B cell (primary cell): Measurements from ENCODE around the gene COMMD4. TPM values are rescaled to one million over a fixed set of nuclear protein-coding genes. Genes with fewer than 3 reads are reported as not detected.
"Not testable (repeated sequence)": the region's sequence is repeated elsewhere in the genome, so short reads cannot be mapped to it uniquely, and the experiment has no call there.

Source experiments
- ATAC-seq: fragments of 200-7000 bp; cut with Tn5 transposase; one replicate; pipeline ENCODE4 v1.10.0; 2021; ENCODE audit warnings: low read depth, mild to moderate bottlenecking, moderate number of reproducible peaks, moderate library complexity
- CTCF ChIA-PET: fragments of 350-600 bp; sonication (Branson Sonifier 250); formaldehyde crosslinking; loops from one replicate; lab custom pipeline; 2021; ENCODE audit warnings: antibody characterized with exemption, inconsistent platforms; lab: Charles Lee
- POLR2A ChIA-PET: fragments of 350-600 bp; sonication (Branson Sonifier 250); formaldehyde crosslinking; loops from one replicate; lab custom pipeline; 2021; ENCODE audit warnings: antibody characterized with exemption; lab: Charles Lee
- DNase-seq: peaks from one replicate; pipeline ENCODE4 v3.0.0; 2013
- H2AFZ ChIP-seq: 2 replicates; pipeline ENCODE4 v1.6.1; 2012; ENCODE audit warnings: mild to moderate bottlenecking, low read depth, low read length; ENCODE audit not compliant: insufficient read depth, poor library complexity, severe bottlenecking
- H3K27ac ChIP-seq, 2 donors: 1 replicate in 1 of 2; 2 replicates in 1 of 2; pipeline ENCODE4 v1.5.1; 2012 to 2013; ENCODE audit warnings: low read length in 2 of 2, mild to moderate bottlenecking in 2 of 2, moderate library complexity in 1 of 2
- H3K27me3 ChIP-seq, 4 experiments: fragments of 200-600 bp in 1 of 4; sonication (generic) in 1 of 4; replicated peaks in 1 of 4; 1 replicate in 2 of 4; 2 replicates in 2 of 4; pipeline versions ENCODE4 v1.6.1 to v1.7.0; 2013 to 2016; ENCODE audit warnings: low read length in 3 of 4, mild to moderate bottlenecking in 2 of 4, mixed read lengths in 1 of 4, moderate library complexity in 1 of 4; ENCODE audit not compliant: insufficient read depth in 4 of 4, control insufficient read depth in 3 of 4; ENCODE audit errors: control extremely low read depth in 1 of 4
- H3K36me3 ChIP-seq, 2 experiments: replicated peaks in 1 of 2; 1 replicate in 1 of 2; 2 replicates in 1 of 2; pipeline versions ENCODE4 v1.6.1 to v1.7.1; 2013; ENCODE audit warnings: low read length in 1 of 2; ENCODE audit not compliant: insufficient read depth in 2 of 2, control insufficient read depth in 1 of 2; ENCODE audit errors: control extremely low read depth in 1 of 2, extremely low read depth in 1 of 2
- H3K4me1 ChIP-seq, 2 donors: fragments of 200-600 bp in 1 of 2; sonication (generic) in 1 of 2; 1 replicate in 1 of 2; 2 replicates in 1 of 2; pipeline versions ENCODE4 v1.5.1 to v1.6.1; 2013 to 2017; ENCODE audit warnings: low read length in 2 of 2; ENCODE audit not compliant: control insufficient read depth in 2 of 2, insufficient read depth in 2 of 2
- H3K4me2 ChIP-seq: replicated peaks from 2 replicates; pipeline ENCODE3; 2012; ENCODE audit warnings: mild to moderate bottlenecking, low read depth, low read length; ENCODE audit not compliant: poor library complexity, severe bottlenecking
- H3K4me3 ChIP-seq, 5 experiments: fragments of 200-600 bp in 1 of 5; sonication (generic) in 1 of 5; 1 replicate in 3 of 5; 2 replicates in 2 of 5; pipeline versions ENCODE4 v1.5.1 to v1.7.0; 2011 to 2016; ENCODE audit warnings: low read length in 4 of 5, mild to moderate bottlenecking in 4 of 5, low read depth in 2 of 5, control low read depth in 1 of 5, moderate library complexity in 1 of 5; ENCODE audit not compliant: insufficient read depth in 1 of 5; ENCODE audit errors: control extremely low read depth in 1 of 5, extremely low read depth in 1 of 5
- H3K79me2 ChIP-seq: fragments of 200-600 bp; sonication (generic); one replicate; pipeline ENCODE4 v1.6.0; 2016; ENCODE audit warnings: low read length; ENCODE audit not compliant: control insufficient read depth, insufficient read depth
- H3K9ac ChIP-seq: fragments of 200-600 bp; sonication (generic); 2 replicates; pipeline ENCODE4 v1.6.1; 2017; ENCODE audit warnings: mild to moderate bottlenecking, low read length, moderate library complexity
- H3K9me3 ChIP-seq, 3 donors: one replicate each; pipeline versions ENCODE4 v1.6.1 to v1.7.1; 2013; ENCODE audit warnings: low read length in 2 of 3; ENCODE audit not compliant: control insufficient read depth in 2 of 3, insufficient read depth in 1 of 3; ENCODE audit errors: control extremely low read depth in 1 of 3
- H4K20me1 ChIP-seq: 2 replicates; pipeline ENCODE4 v1.6.0; 2012; ENCODE audit warnings: mild to moderate bottlenecking, low read length; ENCODE audit not compliant: insufficient read depth, control insufficient read depth, poor library complexity, severe bottlenecking
- H3K27ac Mint-ChIP-seq: one replicate; pipeline ENCODE4 v1.8.0; 2021; ENCODE audit warnings: mixed read lengths
- H3K27me3 Mint-ChIP-seq: one replicate; pipeline ENCODE4 v1.8.0; 2021; ENCODE audit warnings: mixed read lengths
- H3K4me1 Mint-ChIP-seq: one replicate; pipeline ENCODE4 v1.8.0; 2021; ENCODE audit warnings: mixed read lengths
- H3K4me3 Mint-ChIP-seq: one replicate; pipeline ENCODE4 v1.8.0; 2021; ENCODE audit warnings: mixed read lengths
- H3K9me3 Mint-ChIP-seq: one replicate; pipeline ENCODE4 v1.8.0; 2022; ENCODE audit warnings: mixed read lengths; ENCODE audit not compliant: insufficient read depth
- whole genome bisulfite sequencing: methylation state at CpG from one replicate; pipeline ENCODE4 v1.1.5; 2013; ENCODE audit warnings: missing lambda C conversion rate; ENCODE audit not compliant: insufficient coverage; 5-methylcytosine and 5-hydroxymethylcytosine counted together
- intact Hi-C: fragments of 100-400 bp; cut with micrococcal nuclease; formaldehyde crosslinking; loops from one replicate; pipeline ENCODE4 v1.10.0; 2022
- polyA plus RNA-seq: library from polyadenylated mRNA; depleted of rRNA; stranded (reverse); fragments of >200 nt; gene quantifications from 2 replicates; pipeline ENCODE4 v1.2.3, GENCODE V29; 2012
- total RNA-seq, 2 donors: library from RNA; stranded (reverse); fragments of 120-200 nt in 1 of 2; gene quantifications; 1 replicate in 1 of 2; 2 replicates in 1 of 2; pipeline versions ENCODE4 v1.2.3 to v1.2.4, GENCODE V29; 2013 to 2022
- TF ChIP-seq, protein P1 (sequence below): fragments of 200-600 bp; IDR thresholded peaks from one replicate; pipeline ENCODE4 v1.8.0; 2022; ENCODE audit warnings: antibody characterized with exemption, mild to moderate bottlenecking

COMMD4 gene
- total and polyA plus RNA-seq, 2 donors (not counting 1 experiment from before 2014, with no cell fraction given): 57.9 to 63.5 TPM

GRCh38 chr15:75298541-75299310 is 37.1 kb upstream of the COMMD4 start:
- CTCF ChIA-PET: interaction anchor here (0.6 to 1.7 kb wide), 5 partner anchors 69 to 270 kb away, joined by 3 to 11 read pairs (median 4); partner anchors contain the start of gene MAN2C1
- H2AFZ ChIP-seq, H3K9me3 Mint-ChIP-seq, H4K20me1 ChIP-seq, H3K27me3 ChIP-seq, H3K9me3 ChIP-seq, H3K9ac ChIP-seq, POLR2A ChIA-PET, DNase-seq, H3K4me2 ChIP-seq, H3K4me1 Mint-ChIP-seq, H3K4me3 ChIP-seq, H3K27me3 Mint-ChIP-seq, H3K27ac Mint-ChIP-seq, H3K4me3 Mint-ChIP-seq, intact Hi-C loops, H3K4me1 ChIP-seq, H3K36me3 ChIP-seq, H3K79me2 ChIP-seq, H3K27ac ChIP-seq: not testable (repeated sequence)
- TF ChIP-seq, protein P1, sequence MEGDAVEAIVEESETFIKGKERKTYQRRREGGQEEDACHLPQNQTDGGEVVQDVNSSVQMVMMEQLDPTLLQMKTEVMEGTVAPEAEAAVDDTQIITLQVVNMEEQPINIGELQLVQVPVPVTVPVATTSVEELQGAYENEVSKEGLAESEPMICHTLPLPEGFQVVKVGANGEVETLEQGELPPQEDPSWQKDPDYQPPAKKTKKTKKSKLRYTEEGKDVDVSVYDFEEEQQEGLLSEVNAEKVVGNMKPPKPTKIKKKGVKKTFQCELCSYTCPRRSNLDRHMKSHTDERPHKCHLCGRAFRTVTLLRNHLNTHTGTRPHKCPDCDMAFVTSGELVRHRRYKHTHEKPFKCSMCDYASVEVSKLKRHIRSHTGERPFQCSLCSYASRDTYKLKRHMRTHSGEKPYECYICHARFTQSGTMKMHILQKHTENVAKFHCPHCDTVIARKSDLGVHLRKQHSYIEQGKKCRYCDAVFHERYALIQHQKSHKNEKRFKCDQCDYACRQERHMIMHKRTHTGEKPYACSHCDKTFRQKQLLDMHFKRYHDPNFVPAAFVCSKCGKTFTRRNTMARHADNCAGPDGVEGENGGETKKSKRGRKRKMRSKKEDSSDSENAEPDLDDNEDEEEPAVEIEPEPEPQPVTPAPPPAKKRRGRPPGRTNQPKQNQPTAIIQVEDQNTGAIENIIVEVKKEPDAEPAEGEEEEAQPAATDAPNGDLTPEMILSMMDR: peak; percentile 27
- WGBS: no CpG with 5 or more reads among the region's 13 CpGs
- peak; percentile 89 for ATAC-seq

- DNase-seq, POLR2A ChIA-PET, H3K36me3 ChIP-seq, intact Hi-C loops, H3K4me1 Mint-ChIP-seq, H3K9ac ChIP-seq, H3K4me3 ChIP-seq, H3K4me1 ChIP-seq, H3K27ac Mint-ChIP-seq, H3K4me3 Mint-ChIP-seq, H3K27ac ChIP-seq, H3K4me2 ChIP-seq, H3K9me3 Mint-ChIP-seq, H3K27me3 Mint-ChIP-seq, H2AFZ ChIP-seq, H3K9me3 ChIP-seq, H4K20me1 ChIP-seq, H3K79me2 ChIP-seq, H3K27me3 ChIP-seq: not testable (repeated sequence)
- ATAC-seq: peak; percentile 93
- CTCF ChIA-PET: interaction anchor here (1.2 to 1.3 kb wide), 2 partner anchors 68 to 270 kb away, joined by 4 read pairs; partner anchors contain the start of gene MAN2C1
- no CpG with 5 or more reads among the region's 6 CpGs for WGBS
- TF ChIP-seq, protein P1: peak; percentile 68
Observed at GRCh38 chr15:75299311-75299688, 36.6 kb upstream of the COMMD4 start.

DNA sequence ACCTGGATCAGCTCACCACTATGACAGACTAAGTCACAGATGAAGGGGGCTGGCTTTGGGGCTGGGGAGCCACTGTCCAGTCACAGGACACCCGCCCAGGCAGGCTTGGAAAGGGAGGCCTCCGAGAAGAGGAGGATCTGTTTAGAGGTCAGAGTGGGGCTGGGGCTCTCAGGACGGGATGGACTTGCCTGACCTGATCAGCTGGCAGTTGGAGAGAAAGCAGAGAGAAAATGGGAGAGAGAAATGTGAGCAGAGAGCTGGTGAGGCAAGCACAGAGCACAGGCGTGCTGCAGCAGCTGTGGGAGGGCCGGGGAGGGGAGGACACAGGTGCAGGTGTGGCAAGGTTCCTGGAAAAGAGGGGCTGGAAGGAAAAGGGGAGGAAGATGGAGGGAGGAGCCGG is 35.8 kb upstream of the COMMD4 start:
- peaks cover 15% of the 10 kb centered on the region for H3K27me3 Mint-ChIP-seq
- H3K4me1 ChIP-seq, H3K27ac ChIP-seq, intact Hi-C loops, H3K27ac Mint-ChIP-seq, H3K9me3 Mint-ChIP-seq, H3K4me3 Mint-ChIP-seq, H3K4me3 ChIP-seq, H3K4me2 ChIP-seq, POLR2A ChIA-PET, H4K20me1 ChIP-seq, DNase-seq, ATAC-seq, H3K4me1 Mint-ChIP-seq, H3K36me3 ChIP-seq, H3K9ac ChIP-seq, H2AFZ ChIP-seq, H3K9me3 ChIP-seq, H3K27me3 ChIP-seq, H3K79me2 ChIP-seq: not testable (repeated sequence)
- CTCF ChIA-PET: interaction anchor here (1.2 to 1.3 kb wide), 2 partner anchors 68 to 271 kb away, joined by 4 read pairs; partner anchors contain the start of gene MAN2C1
- 81% methylated on average over 4 of the region's 6 CpGs for WGBS
